Measurements from ENCODE around the gene ZNF563.

Gene ZNF563

DNA sequence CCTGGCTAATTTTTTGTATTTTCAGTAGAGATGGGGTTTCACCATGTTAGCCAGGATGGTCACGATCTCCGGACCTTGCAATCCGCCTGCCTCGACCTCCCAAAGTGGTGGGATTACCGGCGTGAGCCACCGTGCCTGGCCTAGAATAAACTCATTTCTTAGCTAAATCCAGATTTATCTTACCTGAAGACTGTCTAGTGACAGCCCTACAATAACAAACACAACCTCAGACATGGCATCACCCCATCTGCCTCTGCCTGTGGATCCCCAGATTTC lies 43.7 kb downstream of the ZNF563 start:
- TF ChIP-seq TAF1 (IDR thresholded peaks at IDR 0.05; ENCODE audit: low read depth), result no peak
- TF ChIP-seq REST (IDR thresholded peaks at IDR 0.05; ENCODE audit: low read depth), result no peak
- TF ChIP-seq RAD21 (IDR thresholded peaks at IDR 0.05; ENCODE audit: low read depth), result no peak
- TF ChIP-seq CEBPB (IDR thresholded peaks at IDR 0.05), result no peak
- TF ChIP-seq TEAD4 (IDR thresholded peaks at IDR 0.05), result no peak
- no peak for TF ChIP-seq EGR1 (IDR thresholded peaks at IDR 0.05)
- no peak for TF ChIP-seq NFIC (IDR thresholded peaks at IDR 0.05)
- TF ChIP-seq, protein P1, sequence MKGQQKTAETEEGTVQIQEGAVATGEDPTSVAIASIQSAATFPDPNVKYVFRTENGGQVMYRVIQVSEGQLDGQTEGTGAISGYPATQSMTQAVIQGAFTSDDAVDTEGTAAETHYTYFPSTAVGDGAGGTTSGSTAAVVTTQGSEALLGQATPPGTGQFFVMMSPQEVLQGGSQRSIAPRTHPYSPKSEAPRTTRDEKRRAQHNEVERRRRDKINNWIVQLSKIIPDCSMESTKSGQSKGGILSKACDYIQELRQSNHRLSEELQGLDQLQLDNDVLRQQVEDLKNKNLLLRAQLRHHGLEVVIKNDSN (IDR thresholded peaks at IDR 0.05), result no peak
- no peak for TF ChIP-seq ZBTB7A (IDR thresholded peaks at IDR 0.05; ENCODE audit: low read depth)
- no peak for TF ChIP-seq YY1 (IDR thresholded peaks at IDR 0.05; ENCODE audit: low read depth)
- TF ChIP-seq TCF12 (IDR thresholded peaks at IDR 0.05; ENCODE audit: low read depth), result no peak
- no peak for TF ChIP-seq EP300 (IDR thresholded peaks at IDR 0.05; ENCODE audit: borderline replicate concordance)
- no peak for TF ChIP-seq FOXM1 (IDR thresholded peaks at IDR 0.05; ENCODE audit: borderline replicate concordance, low read depth)
- no peak for TF ChIP-seq CREB1 (IDR thresholded peaks at IDR 0.05; ENCODE audit: low read depth)
- TF ChIP-seq, protein P2, sequence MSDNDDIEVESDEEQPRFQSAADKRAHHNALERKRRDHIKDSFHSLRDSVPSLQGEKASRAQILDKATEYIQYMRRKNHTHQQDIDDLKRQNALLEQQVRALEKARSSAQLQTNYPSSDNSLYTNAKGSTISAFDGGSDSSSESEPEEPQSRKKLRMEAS (IDR thresholded peaks at IDR 0.05), result no peak

DNA sequence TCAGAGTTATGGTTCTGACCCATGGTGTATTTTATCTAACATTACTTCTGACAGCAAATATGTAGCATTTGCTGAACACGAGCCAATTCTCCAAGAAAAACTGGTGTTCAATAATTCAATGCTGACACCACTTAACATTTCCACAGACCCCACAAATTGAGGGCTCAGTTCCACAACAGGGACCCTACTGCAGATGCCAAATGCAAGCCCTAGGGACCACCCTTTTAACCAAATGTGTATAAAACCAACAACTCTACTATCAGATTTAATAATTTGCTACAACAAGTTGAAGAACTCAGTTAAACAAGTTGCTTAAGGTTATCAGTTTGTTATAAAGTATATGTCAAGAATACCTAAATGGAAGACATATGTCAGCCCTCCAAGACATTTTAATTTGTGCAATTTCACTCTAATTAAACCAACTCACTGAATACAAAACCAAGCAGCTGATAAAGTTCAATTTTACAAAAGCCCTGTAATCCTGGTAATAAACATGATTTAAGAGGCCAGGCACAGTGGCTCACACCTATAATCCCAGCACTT lies 45.4 kb downstream of the ZNF563 start:
- TF ChIP-seq TEAD4 (IDR thresholded peaks at IDR 0.05) (no peak), REST (IDR thresholded peaks at IDR 0.05; ENCODE audit: low read depth) (no peak), ZBTB7A (IDR thresholded peaks at IDR 0.05; ENCODE audit: low read depth) (no peak), CREB1 (IDR thresholded peaks at IDR 0.05; ENCODE audit: low read depth) (no peak), TCF12 (IDR thresholded peaks at IDR 0.05; ENCODE audit: low read depth) (no peak), NFIC (IDR thresholded peaks at IDR 0.05) (no peak), RAD21 (IDR thresholded peaks at IDR 0.05; ENCODE audit: low read depth) (no peak)
- TF ChIP-seq, protein P1 (IDR thresholded peaks at IDR 0.05), result no peak

DNA sequence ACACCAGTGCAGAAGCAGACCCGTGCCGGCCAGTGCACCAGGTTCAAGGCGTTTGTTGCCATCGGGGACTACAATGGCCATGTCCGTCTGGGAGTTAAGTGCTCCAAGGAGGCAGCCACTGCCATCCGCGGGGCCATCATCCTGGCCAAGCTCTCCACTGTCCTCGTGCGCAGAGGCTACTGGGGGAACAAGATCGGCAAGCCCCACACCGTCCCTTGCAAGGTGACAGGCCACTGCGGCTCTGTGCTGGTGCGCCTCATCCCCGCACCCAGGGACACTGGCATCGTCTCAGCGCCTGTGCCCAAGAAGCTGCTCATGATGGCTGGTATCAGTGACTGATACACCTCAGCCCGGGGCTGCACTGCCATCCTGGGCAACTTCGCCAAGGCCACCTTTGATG lies 48.8 kb downstream of the ZNF563 start:
- TF ChIP-seq TEAD4 (IDR thresholded peaks at IDR 0.05) (no peak), NFIC (IDR thresholded peaks at IDR 0.05) (no peak), YY1 (IDR thresholded peaks at IDR 0.05; ENCODE audit: low read depth) (no peak)

DNA sequence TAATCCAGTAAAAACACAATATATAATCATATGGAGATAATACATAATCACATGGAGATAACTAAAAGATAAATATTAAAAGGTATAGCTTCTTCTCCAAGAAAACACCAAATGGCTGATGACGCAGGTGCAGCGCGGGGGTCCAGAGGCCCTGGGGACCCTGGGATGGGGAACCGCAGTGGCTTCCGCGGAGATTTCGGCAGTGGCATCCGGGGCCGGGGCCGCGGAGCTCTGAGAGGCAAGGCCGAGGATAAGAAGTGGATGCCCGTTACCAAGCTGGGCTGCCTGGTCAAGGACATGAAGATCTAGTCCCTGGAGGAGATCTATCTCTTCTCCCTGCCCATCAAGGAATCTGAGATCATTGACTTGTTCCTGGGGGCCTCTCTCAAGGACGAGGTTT lies 49.2 kb downstream of the ZNF563 start:
- TF ChIP-seq TCF12 (IDR thresholded peaks at IDR 0.05; ENCODE audit: low read depth) (no peak), TEAD4 (IDR thresholded peaks at IDR 0.05) (no peak), REST (IDR thresholded peaks at IDR 0.05; ENCODE audit: low read depth) (no peak), EP300 (IDR thresholded peaks at IDR 0.05; ENCODE audit: borderline replicate concordance) (no peak), TAF1 (IDR thresholded peaks at IDR 0.05; ENCODE audit: low read depth) (no peak), FOXM1 (IDR thresholded peaks at IDR 0.05; ENCODE audit: borderline replicate concordance, low read depth) (no peak), CREB1 (IDR thresholded peaks at IDR 0.05; ENCODE audit: low read depth) (no peak)
- TF ChIP-seq, protein P2 (IDR thresholded peaks at IDR 0.05), result no peak
- TF ChIP-seq, protein P1 (IDR thresholded peaks at IDR 0.05), result no peak

GRCh38 chr19:12278713-12279112 lies 54.7 kb downstream of the ZNF563 start:
- TF ChIP-seq CEBPB (IDR thresholded peaks at IDR 0.05) (no peak), EGR1 (IDR thresholded peaks at IDR 0.05) (no peak), TEAD4 (IDR thresholded peaks at IDR 0.05) (no peak), FOXM1 (IDR thresholded peaks at IDR 0.05; ENCODE audit: borderline replicate concordance, low read depth) (no peak), NFIC (IDR thresholded peaks at IDR 0.05) (no peak), TAF1 (IDR thresholded peaks at IDR 0.05; ENCODE audit: low read depth) (no peak), RAD21 (IDR thresholded peaks at IDR 0.05; ENCODE audit: low read depth) (no peak), REST (IDR thresholded peaks at IDR 0.05; ENCODE audit: low read depth) (no peak), ZBTB7A (IDR thresholded peaks at IDR 0.05; ENCODE audit: low read depth) (no peak), EP300 (IDR thresholded peaks at IDR 0.05; ENCODE audit: borderline replicate concordance) (no peak), CREB1 (IDR thresholded peaks at IDR 0.05; ENCODE audit: low read depth) (no peak), TCF12 (IDR thresholded peaks at IDR 0.05; ENCODE audit: low read depth) (no peak), YY1 (IDR thresholded peaks at IDR 0.05; ENCODE audit: low read depth) (no peak)
- TF ChIP-seq, protein P1 (IDR thresholded peaks at IDR 0.05), result no peak
- TF ChIP-seq, protein P2 (IDR thresholded peaks at IDR 0.05), result no peak

All from Ishikawa (cell line).